Measurements from ENCODE around the gene BOD1L1. TPM values are rescaled to one million over a fixed set of nuclear protein-coding genes. Genes with fewer than 3 reads are reported as not detected.

The BOD1L1 gene
- total and polyA plus RNA-seq, 2 of the 8 experiments (the other 6 are each of a cell fraction or from before 2014, with no cell fraction given), result 6.8 to 39.3 TPM

- TF ChIP-seq GTF2F1 (IDR thresholded peaks at IDR 0.05; ENCODE audit: borderline replicate concordance, low read depth, low read length), result no peak
- no peak for TF ChIP-seq RAD21 (IDR thresholded peaks at IDR 0.05 in 1 of 2, conservative IDR thresholded peaks at IDR 0.05 in 1 of 2; ENCODE audit: low read depth in 2 of 2, low read length in 2 of 2)
These were observed 102.9 kb downstream of the BOD1L1 start (continued) for GRCh38 chr4:13524504-13525243.

Data from H1 (cell line).